Endothelial cell of umbilical vein (primary cell): Measurements from ENCODE around the gene MEGF11. TPM values are rescaled to one million over a fixed set of nuclear protein-coding genes. Genes with fewer than 3 reads are reported as not detected.
A peak's percentile ranks its signal among the peaks of the same experiment; 100 is the strongest.

Experiments used
- BruUV-seq: library from RNA; stranded (reverse); fragments of 400-500 nt; replicated peaks from 2 replicates; lab custom pipeline; 2021; lab: Mats Ljungman, UMichigan
- CTCF ChIA-PET: fragments of 300-600, 350-600 bp; sonication (Branson Sonifier 250); formaldehyde crosslinking; loops from one replicate; lab custom pipeline; 2021; ENCODE audit warnings: antibody characterized with exemption, inconsistent platforms; lab: Charles Lee
- POLR2A ChIA-PET: fragments of 300-600, 350-600 bp; sonication (Branson Sonifier 250); formaldehyde crosslinking; loops from one replicate; lab custom pipeline; 2021; ENCODE audit warnings: antibody characterized with exemption, inconsistent platforms; lab: Charles Lee
- DNase-seq: peaks from one replicate; pipeline ENCODE4 v3.0.0-alpha.2; 2011; ENCODE audit warnings: low read depth, low spot score
- FAIRE-seq: peaks from 2 replicates; lab custom pipeline; 2011; peaks lifted over from hg19 to GRCh38; lab: Jason Lieb, UNC
- H2AFZ ChIP-seq: 2 replicates; pipeline ENCODE4 v1.6.0; 2012; ENCODE audit warnings: low read depth, low read length, control low read depth, inconsistent platforms
- H3K27ac ChIP-seq: 2 replicates; pipeline ENCODE4 v1.5.1; 2011; ENCODE audit warnings: low read depth, mild to moderate bottlenecking, control low read depth, low read length, moderate library complexity; ENCODE audit not compliant: insufficient read depth
- H3K27me3 ChIP-seq, 2 experiments: 2 replicates each; pipeline versions ENCODE4 v1.6.0 to v1.6.1; 2011; ENCODE audit warnings: low read length in 2 of 2, mixed read lengths in 1 of 2; ENCODE audit not compliant: control insufficient read depth in 2 of 2, insufficient read depth in 2 of 2
- H3K36me3 ChIP-seq, 2 experiments: 2 replicates in 1 of 2; 3 replicates in 1 of 2; pipeline ENCODE4 v1.5.1; 2011; ENCODE audit warnings: low read length in 2 of 2, mild to moderate bottlenecking in 1 of 2, moderate library complexity in 1 of 2; ENCODE audit not compliant: control insufficient read depth in 2 of 2, insufficient read depth in 2 of 2; ENCODE audit errors: extremely low read depth in 1 of 2
- H3K4me1 ChIP-seq: 3 replicates; pipeline ENCODE4 v1.5.1; 2011; ENCODE audit warnings: mild to moderate bottlenecking, low read length; ENCODE audit not compliant: control insufficient read depth, insufficient read depth; ENCODE audit errors: extremely low read depth
- H3K4me2 ChIP-seq: 2 replicates; pipeline ENCODE4 v1.6.1; 2011; ENCODE audit warnings: low read length, control low read depth, mixed read lengths; ENCODE audit not compliant: insufficient read depth
- H3K4me3 ChIP-seq, 3 experiments: fragments of 200-600 bp in 1 of 3; sonication (generic), shearing (Covaris generic) in 1 of 3; replicated peaks in 1 of 3; 2 replicates each; pipeline ENCODE4 v1.5.1; 2011 to 2016; ENCODE audit warnings: control low read depth in 3 of 3, low read length in 3 of 3, mild to moderate bottlenecking in 2 of 3, inconsistent platforms in 1 of 3, low read depth in 1 of 3, moderate library complexity in 1 of 3; ENCODE audit not compliant: insufficient read depth in 1 of 3
- H3K79me2 ChIP-seq: 2 replicates; pipeline ENCODE4 v1.6.0; 2012; ENCODE audit warnings: low read length, inconsistent platforms; ENCODE audit not compliant: control insufficient read depth, insufficient read depth
- H3K9ac ChIP-seq: replicated peaks from 2 replicates; pipeline ENCODE3; 2011; ENCODE audit warnings: low read length, control low read depth; ENCODE audit not compliant: insufficient read depth; ENCODE audit errors: extremely low read depth
- H3K9me1 ChIP-seq: replicated peaks from 3 replicates; pipeline ENCODE4 v1.6.0; 2011; ENCODE audit warnings: mild to moderate bottlenecking, low read length; ENCODE audit not compliant: control insufficient read depth, insufficient read depth; ENCODE audit errors: extremely low read depth
- H3K9me3 ChIP-seq: replicated peaks from 2 replicates; pipeline ENCODE4 v1.5.1; 2012; ENCODE audit warnings: low read length, inconsistent platforms; ENCODE audit not compliant: control insufficient read depth, insufficient read depth
- H4K20me1 ChIP-seq: replicated peaks from 2 replicates; pipeline ENCODE3; 2011; ENCODE audit warnings: mild to moderate bottlenecking, low read length; ENCODE audit not compliant: control insufficient read depth, insufficient read depth; ENCODE audit errors: extremely low read depth
- CTCF ChIP-seq, 2 donors: IDR thresholded peaks; 1 replicate in 1 of 2; 2 replicates in 1 of 2; pipeline ENCODE4 v1.5.1; 2011; ENCODE audit warnings: low read length in 2 of 2, mild to moderate bottlenecking in 2 of 2, moderate library complexity in 2 of 2, control low read depth in 1 of 2, inconsistent platforms in 1 of 2, low read depth in 1 of 2; ENCODE audit not compliant: insufficient read depth in 1 of 2; ENCODE audit errors: extremely low read depth in 1 of 2
- EZH2 ChIP-seq: IDR thresholded peaks from 2 replicates; pipeline ENCODE4 v1.6.1; 2012; ENCODE audit warnings: borderline replicate concordance, low read depth, mild to moderate bottlenecking, moderate library complexity, low read length, inconsistent platforms; ENCODE audit not compliant: severe bottlenecking
- FOS ChIP-seq: IDR thresholded peaks from 2 replicates; pipeline ENCODE4 v1.6.1; 2011; ENCODE audit warnings: mild to moderate bottlenecking, low read length, moderate library complexity, borderline replicate concordance; ENCODE audit not compliant: insufficient read depth
- GATA2 ChIP-seq: IDR thresholded peaks from 2 replicates; pipeline ENCODE4 v1.7.0; 2011; ENCODE audit warnings: low read depth, mild to moderate bottlenecking, moderate library complexity, mixed read lengths, low read length; ENCODE audit not compliant: insufficient read length, insufficient read depth
- JUN ChIP-seq: IDR thresholded peaks from 2 replicates; pipeline ENCODE4 v1.6.1; 2011; ENCODE audit warnings: borderline replicate concordance, low read depth; ENCODE audit not compliant: insufficient read length, insufficient read depth
- MAX ChIP-seq: IDR thresholded peaks from 2 replicates; pipeline ENCODE4 v1.6.1; 2011; ENCODE audit not compliant: insufficient read depth, insufficient read length
- MYC ChIP-seq: IDR thresholded peaks from one replicate; pipeline ENCODE4 v1.6.1; 2011; ENCODE audit warnings: mild to moderate bottlenecking, low read depth, low read length
- POLR2A ChIP-seq: IDR thresholded peaks from 2 replicates; pipeline ENCODE4 v1.6.1; 2012; ENCODE audit warnings: low read depth, mild to moderate bottlenecking, control low read depth, low read length
- POLR2AphosphoS5 ChIP-seq: IDR thresholded peaks from 2 replicates; pipeline ENCODE4 v1.6.1; 2012; ENCODE audit warnings: low read depth, mild to moderate bottlenecking, control low read depth, low read length, moderate library complexity; ENCODE audit not compliant: insufficient read depth
- dilution Hi-C: fragments of 300-500 bp; cut with MboI; formaldehyde crosslinking; loops from one replicate; pipeline ENCODE4 v1.15.0; 2019; ENCODE audit warnings: low sequenced_read_pairs; ENCODE audit not compliant: extremely low pct_ligation_motif_present
- intact Hi-C: fragments of 100-400 bp; cut with micrococcal nuclease; formaldehyde crosslinking; loops from one replicate; pipeline ENCODE4 v1.10.0; 2022
- polyA plus RNA-seq, 4 experiments: library from polyadenylated mRNA; depleted of rRNA in 3 of 4; stranded (reverse) in 3 of 4; unstranded in 1 of 4; fragments of >200 nt; gene quantifications; 2 replicates each; pipeline versions ENCODE4 v1.2.1 to v1.2.3, GENCODE V29; 2011 to 2012; ENCODE audit warnings: missing spikeins in 1 of 4
- total RNA-seq: library from RNA; stranded (reverse); gene quantifications from 2 replicates; pipeline ENCODE4 v1.2.3, GENCODE V29; 2021

Gene MEGF11
- total and polyA plus RNA-seq, 2 donors (not counting 3 experiments of a cell fraction or from before 2014, with no cell fraction given): not detected

GRCh38 chr15:65896236-65896635 lies 357.3 kb downstream of the MEGF11 start:
- BruUV-seq: no TSS peak
- ChIA-PET POLR2A (interaction anchor here (0.6 kb wide), 1 partner anchor 89 kb away, joined by 7 read pairs; no protein-coding TSS in a partner anchor), CTCF (interaction anchor here (0.9 to 2.1 kb wide), 4 partner anchors 14 to 285 kb away, joined by 4 to 7 read pairs (median 5); partner anchors contain the start of gene INTS14)
- Histone ChIP-seq H3K27ac (no peak overlapping the region), H3K9me3 (no peaks in the 10 kb centered on the region), H3K36me3 (peaks cover 9 to 18% of the 10 kb centered on the region in 2 experiments), H3K9ac (no peak overlapping the region), H3K79me2 (peaks cover 11% of the 10 kb centered on the region), H3K4me3 (no peak overlapping the region), H4K20me1 (peaks cover 3% of the 10 kb centered on the region), H3K4me1 (peaks cover 11% of the 10 kb centered on the region), H2AFZ (no peak overlapping the region), H3K9me1 (no peaks in the 10 kb centered on the region), H3K4me2 (no peak overlapping the region), H3K27me3 (no peaks in the 10 kb centered on the region)
- dilution Hi-C loops: no loop called here
- intact Hi-C loops: no loop called here
- no peak for FAIRE-seq
- peak; percentile 83 for DNase-seq
- TF ChIP-seq POLR2A (no peak), MYC (no peak), CTCF (IDR thresholded peaks at IDR 0.05; ENCODE audit: extremely low read depth in 1 of 2, insufficient read depth in 1 of 2, low read depth in 1 of 2, low read length in 2 of 2) (no peak), MAX (no peak), FOS (no peak), POLR2AphosphoS5 (no peak), GATA2 (no peak), EZH2 (no peak), JUN (no peak)
